GM21447 (cell line): ENCODE measurements around the gene ZNF581.
A peak's percentile ranks its signal among the peaks of the same experiment; 100 is the strongest.

Experiments used
- ATAC-seq: cut with Tn5 transposase; IDR thresholded peaks from one replicate; pipeline ENCODE4 v1.9.1; 2021; ENCODE audit not compliant: unreplicated experiment

ZNF581 gene

GRCh38 chr19:55625004-55625326 is 18.5 kb upstream of the ZNF581 start:
- peak; percentile 7 for ATAC-seq

GRCh38 chr19:55626350-55626749 is 17.1 kb upstream of the ZNF581 start:
- no peak for ATAC-seq

GRCh38 chr19:55632463-55632834 is 11.0 kb upstream of the ZNF581 start:
- no peak for ATAC-seq

GRCh38 chr19:55633861-55634260 is 9.6 kb upstream of the ZNF581 start:
- ATAC-seq = no peak

- no peak for ATAC-seq
These were observed 8.1 kb upstream of the ZNF581 start for GRCh38 chr19:55635334-55635717.

- no peak for ATAC-seq
These were observed 7.5 kb upstream of the ZNF581 start for GRCh38 chr19:55635856-55636440.

- no peak for ATAC-seq
These were observed 6.7 kb upstream of the ZNF581 start for GRCh38 chr19:55636723-55637122.

GRCh38 chr19:55637534-55637933 is 5.9 kb upstream of the ZNF581 start:
- no peak for ATAC-seq

GRCh38 chr19:55638864-55639359 is 4.5 kb upstream of the ZNF581 start:
- ATAC-seq = no peak

GRCh38 chr19:55640043-55640576 is 3.3 kb upstream of the ZNF581 start:
- ATAC-seq = no peak

- ATAC-seq = no peak
These were observed 2.6 kb upstream of the ZNF581 start, which contains the start of gene ZNF580 for GRCh38 chr19:55640577-55641425. Gene ZNF580 (plus strand): TSS chr19:55641002. CDS start chr19:55642509, 1,507 bp downstream.

- no peak for ATAC-seq
These were observed 1.9 kb upstream of the ZNF581 start for GRCh38 chr19:55641426-55642152.

- ATAC-seq = no peak
These were observed 1.1 kb upstream of the ZNF581 start for GRCh38 chr19:55642153-55643002.

GRCh38 chr19:55643887-55644176 is 383 bp downstream of the ZNF581 start:
- no peak for ATAC-seq

GRCh38 chr19:55644191-55644833 is 863 bp downstream of the ZNF581 start:
- ATAC-seq = no peak

GRCh38 chr19:55644842-55645511 is 1.5 kb downstream of the ZNF581 start:
- ATAC-seq = no peak

GRCh38 chr19:55645512-55645881 is 2.0 kb downstream of the ZNF581 start:
- ATAC-seq = no peak

- no peak for ATAC-seq
These were observed 3.7 kb downstream of the ZNF581 start for GRCh38 chr19:55646889-55647731.
